A549 treated with CORT108297 at 1 μM for 4 hours (cell line): ENCODE measurements around the gene ERO1B. TPM values are rescaled to one million over a fixed set of nuclear protein-coding genes. Genes with fewer than 3 reads are reported as not detected.

Experiments used
- total RNA-seq: library from RNA; stranded (reverse); fragments of 200-300 nt; extraction: Qiagen RNA extraction; gene quantifications from 5 replicates; pipeline ENCODE4 v1.2.3, GENCODE V29; 2022

The ERO1B gene
- total RNA-seq = 2.3 to 3.6 TPM (median 3.0 TPM) in 5 replicates

GRCh38 chr1:236281654-236282424 lies at the start of gene ERO1B:
ERO1B (minus strand) TSS chr1:236281958; CDS start chr1:236281783, 175 bp downstream.

Other genes with a start within 250 kb of the ERO1B start
- 4.8 to 9.3 TPM (median 7.6 TPM) in 5 replicates for gene NID1, start 216.9 kb downstream of the ERO1B start, total RNA-seq
- gene GPR137B, start 139.4 kb downstream of the ERO1B start, total RNA-seq = 16.3 to 18.7 TPM (median 17.7 TPM) in 5 replicates
- 3.2 to 3.4 TPM (median 3.3 TPM) in 5 replicates for gene EDARADD, start 112.3 kb upstream of the ERO1B start, total RNA-seq
- gene LGALS8, start 242.0 kb upstream of the ERO1B start, total RNA-seq = 30.5 to 46.3 TPM (median 34.0 TPM) in 5 replicates